Neural crest cell (in vitro differentiated cells): Measurements from ENCODE around the gene COL5A1. TPM values are rescaled to one million over a fixed set of nuclear protein-coding genes. Genes with fewer than 3 reads are reported as not detected.

Experiments used
- DNase-seq: peaks from one replicate; pipeline ENCODE4 v3.0.0; 2021; ENCODE audit warnings: low read depth, mixed read lengths, low spot score
- H3K27ac Mint-ChIP-seq: one replicate; pipeline ENCODE4 v1.8.0; 2021; ENCODE audit warnings: mild to moderate bottlenecking, mixed read lengths; ENCODE audit not compliant: unreplicated experiment
- H3K27me3 Mint-ChIP-seq: 2 replicates; pipeline ENCODE4 v1.8.0; 2021; ENCODE audit warnings: low read depth, mild to moderate bottlenecking, mixed read lengths
- H3K36me3 Mint-ChIP-seq: 2 replicates; pipeline ENCODE4 v1.8.0; 2021; ENCODE audit warnings: low read depth, mild to moderate bottlenecking, mixed read lengths
- H3K4me1 Mint-ChIP-seq: 2 replicates; pipeline ENCODE4 v1.8.0; 2021; ENCODE audit warnings: mixed read lengths
- H3K4me3 Mint-ChIP-seq: one replicate; pipeline ENCODE4 v1.8.0; 2021; ENCODE audit warnings: mild to moderate bottlenecking, mixed read lengths
- H3K9me3 Mint-ChIP-seq: 2 replicates; pipeline ENCODE4 v1.8.0; 2021; ENCODE audit warnings: mixed read lengths
- CTCF ChIP-seq: fragments of 200-600 bp; sonication (generic); conservative IDR thresholded peaks from 2 replicates; pipeline ENCODE4 v1.5.0; 2021; ENCODE audit warnings: antibody characterized with exemption, mild to moderate bottlenecking
- total RNA-seq: library from RNA; stranded (reverse); gene quantifications from 2 replicates; pipeline ENCODE4 v1.2.1, GENCODE V29; 2021

Gene COL5A1
- total RNA-seq, 1 donor from 2014 or later, result 19.4 TPM

DNA sequence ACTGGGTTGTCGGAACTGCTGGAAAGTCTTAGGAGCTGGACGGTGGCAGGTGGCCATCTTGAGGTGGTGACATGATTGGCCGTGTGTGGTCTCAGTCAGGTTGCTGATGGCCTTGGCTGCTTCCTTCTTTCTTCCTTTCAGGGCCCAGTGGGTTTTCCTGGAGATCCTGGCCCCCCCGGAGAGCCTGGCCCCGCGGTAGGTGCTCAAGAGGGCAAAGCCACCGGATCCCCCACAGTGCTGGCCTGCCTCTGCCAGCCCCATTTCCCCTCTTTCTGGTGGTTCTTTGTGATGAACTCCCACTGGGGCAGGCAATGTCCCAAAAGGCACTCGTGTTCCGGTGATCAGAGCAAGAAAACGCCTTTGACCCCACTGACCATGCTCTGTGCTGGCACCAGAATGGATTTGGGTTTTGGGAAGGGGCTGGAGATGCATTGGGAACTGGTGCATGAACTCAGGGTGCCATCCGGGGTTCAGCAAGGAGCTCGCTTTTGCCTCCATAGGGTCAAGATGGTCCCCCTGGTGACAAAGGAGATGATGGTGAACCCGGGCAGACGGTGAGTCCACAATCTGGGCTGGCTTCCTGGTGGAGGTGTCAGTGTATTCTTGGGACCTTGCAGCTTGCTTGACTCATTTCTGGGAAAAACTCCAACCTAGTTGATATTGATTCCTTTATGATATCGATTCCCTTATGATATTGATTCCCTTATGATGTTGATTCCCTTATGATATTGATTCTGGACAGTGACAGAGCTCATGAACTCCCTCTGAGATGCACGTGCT, 174.0 kb downstream of the COL5A1 start:
- DNase-seq, result no peak
- H3K4me3 Mint-ChIP-seq, result no peak overlapping the region
- no peak for TF ChIP-seq CTCF
- H3K36me3 Mint-ChIP-seq, result no peaks in the 10 kb centered on the region
- H3K27ac Mint-ChIP-seq, result peak overlapping the region; percentile 57
- H3K9me3 Mint-ChIP-seq, result no peaks in the 10 kb centered on the region
- H3K4me1 Mint-ChIP-seq, result peaks cover 9% of the 10 kb centered on the region
- H3K27me3 Mint-ChIP-seq, result no peaks in the 10 kb centered on the region

DNA sequence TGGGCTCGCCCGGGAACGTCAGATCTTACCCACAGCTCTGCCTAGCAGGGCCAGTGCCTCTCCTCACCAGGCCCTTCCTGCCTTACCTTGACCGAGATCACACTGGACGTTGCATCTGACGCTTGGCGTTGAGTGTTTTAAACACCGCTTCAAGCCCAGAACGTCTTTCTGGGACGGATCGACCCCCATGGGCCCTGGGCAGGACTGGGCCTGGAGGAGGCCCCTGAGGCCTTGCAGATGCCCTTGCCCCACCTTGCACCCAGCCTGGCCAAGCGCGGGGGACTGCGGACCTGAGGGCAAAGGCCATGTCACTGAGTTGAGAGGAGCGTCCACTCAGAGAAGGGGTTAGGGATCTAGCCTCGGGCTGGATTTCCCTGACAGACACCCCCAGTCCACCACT, 174.7 kb downstream of the COL5A1 start:
- H3K36me3 Mint-ChIP-seq, result no peaks in the 10 kb centered on the region
- no peak for TF ChIP-seq CTCF
- H3K27ac Mint-ChIP-seq, result no peak overlapping the region

DNA sequence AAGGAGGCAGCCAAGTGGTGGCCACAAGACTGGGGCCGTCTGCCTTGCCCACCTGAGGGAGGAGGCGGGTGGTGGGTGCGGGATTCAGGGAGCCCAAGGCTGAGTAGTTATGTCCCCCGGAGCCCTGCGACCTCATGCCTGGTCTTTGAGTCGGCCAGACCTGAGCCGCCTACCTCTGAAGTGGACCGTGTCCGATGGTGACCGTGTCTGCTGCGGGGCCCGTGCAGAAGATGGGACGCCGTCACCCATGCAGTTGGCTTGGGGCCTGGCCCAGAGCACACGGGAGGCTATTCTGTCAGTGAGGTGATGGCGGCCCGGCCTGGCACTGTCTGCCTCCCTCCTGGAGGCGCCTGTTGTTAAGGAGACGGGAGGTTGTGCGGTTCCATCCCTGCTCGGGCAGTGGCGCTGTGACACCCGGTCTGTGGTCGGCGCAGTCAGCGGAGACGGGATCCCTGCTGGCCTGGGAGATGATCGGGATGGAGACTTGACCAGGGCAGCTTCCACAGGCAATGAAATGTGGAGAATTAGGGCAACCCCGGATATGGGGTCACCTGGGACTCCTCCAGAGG, 176.5 kb downstream of the COL5A1 start:
- H3K9me3 Mint-ChIP-seq, result no peaks in the 10 kb centered on the region
- H3K27me3 Mint-ChIP-seq, result no peaks in the 10 kb centered on the region
- H3K36me3 Mint-ChIP-seq, result no peaks in the 10 kb centered on the region
- no peak overlapping the region for H3K4me3 Mint-ChIP-seq
- H3K4me1 Mint-ChIP-seq, result no peaks in the 10 kb centered on the region
- no peak for DNase-seq
- peak overlapping the region; percentile 43 for H3K27ac Mint-ChIP-seq
- no peak for TF ChIP-seq CTCF

More for the DNA sequence above, 174.7 kb downstream of the COL5A1 start:
- Mint-ChIP-seq H3K4me3 (no peak overlapping the region), H3K9me3 (no peaks in the 10 kb centered on the region), H3K27me3 (no peaks in the 10 kb centered on the region), H3K4me1 (peaks cover 9% of the 10 kb centered on the region)
- no peak for DNase-seq

GRCh38 chr9:134818591-134818990, 177.0 kb downstream of the COL5A1 start:
- H3K9me3 Mint-ChIP-seq, result no peaks in the 10 kb centered on the region
- DNase-seq, result no peak
- no peak overlapping the region for H3K4me3 Mint-ChIP-seq
- no peaks in the 10 kb centered on the region for H3K4me1 Mint-ChIP-seq
- no peak for TF ChIP-seq CTCF
- H3K27me3 Mint-ChIP-seq, result no peaks in the 10 kb centered on the region
- no peak overlapping the region for H3K27ac Mint-ChIP-seq
- no peaks in the 10 kb centered on the region for H3K36me3 Mint-ChIP-seq

GRCh38 chr9:134820901-134821300, 179.3 kb downstream of the COL5A1 start:
- Mint-ChIP-seq H3K27ac (no peak overlapping the region), H3K36me3 (no peaks in the 10 kb centered on the region), H3K9me3 (no peaks in the 10 kb centered on the region), H3K4me3 (no peak overlapping the region), H3K4me1 (no peaks in the 10 kb centered on the region), H3K27me3 (no peaks in the 10 kb centered on the region)
- no peak for DNase-seq
- TF ChIP-seq CTCF, result no peak
